Gastroesophageal sphincter (tissue), 4 donors: Measurements from ENCODE around the gene TSPEAR. TPM values are rescaled to one million over a fixed set of nuclear protein-coding genes. Genes with fewer than 3 reads are reported as not detected.
"Not testable (repeated sequence)": the region's sequence is repeated elsewhere in the genome, so short reads cannot be mapped to it uniquely, and the experiment has no call there.

ENCODE experiments used
- ATAC-seq: fragments of 150-250 bp; one replicate; pipeline ENCODE4 v1.9.1; 2016; ENCODE audit warnings: mild to moderate bottlenecking, moderate library complexity
- H3K27ac ChIP-seq, 4 donors: fragments of 200-600 bp; sonication (generic) in 3 of 4; 1 replicate in 3 of 4; 2 replicates in 1 of 4; pipeline ENCODE4 v1.5.1; 2016 to 2019
- H3K27me3 ChIP-seq: fragments of 200-600 bp; sonication (generic); one replicate; pipeline ENCODE4 v1.5.1; 2019
- H3K36me3 ChIP-seq, 2 donors: fragments of 200-600 bp; sonication (generic); one replicate each; pipeline ENCODE4 v1.5.1; 2019; ENCODE audit warnings: control low read depth in 1 of 2
- H3K4me1 ChIP-seq, 3 donors: fragments of 200-600 bp; sonication (generic); 1 replicate in 2 of 3; 2 replicates in 1 of 3; pipeline ENCODE4 v1.5.1; 2016 to 2019; ENCODE audit warnings: control low read depth in 2 of 3
- H3K4me3 ChIP-seq, 2 donors: fragments of 200-600 bp; sonication (generic); one replicate each; pipeline ENCODE4 v1.5.1; 2019; ENCODE audit warnings: mild to moderate bottlenecking in 1 of 2, moderate library complexity in 1 of 2
- H3K9me3 ChIP-seq, 3 donors: fragments of 200-600 bp; sonication (generic); one replicate each; pipeline ENCODE4 v1.5.1; 2017 to 2019; ENCODE audit warnings: control low read depth in 2 of 3
- CTCF ChIP-seq, 4 experiments: fragments of 200-600 bp in 2 of 4; fragments of 450-650 bp in 2 of 4; sonication (generic) in 1 of 4; IDR thresholded peaks; one replicate each; pipeline ENCODE4 v1.5.1; 2017 to 2019; ENCODE audit warnings: antibody characterized with exemption in 4 of 4, mild to moderate bottlenecking in 2 of 4, moderate library complexity in 2 of 4
- EP300 ChIP-seq: sonication (generic); formaldehyde crosslinking; IDR thresholded peaks from one replicate; pipeline ENCODE4 v1.6.1; 2017; ENCODE audit warnings: antibody characterized with exemption, mild to moderate bottlenecking
- POLR2A ChIP-seq, 2 donors: fragments of 450-650 bp; IDR thresholded peaks; one replicate each; pipeline ENCODE4 v1.6.1; 2017; ENCODE audit warnings: antibody characterized with exemption in 2 of 2, mild to moderate bottlenecking in 2 of 2, moderate library complexity in 1 of 2
- POLR2AphosphoS5 ChIP-seq: sonication (generic); formaldehyde crosslinking; IDR thresholded peaks from one replicate; pipeline ENCODE4 v1.6.1; 2017; ENCODE audit warnings: antibody characterized with exemption
- WGBS, 2 donors: methylation state at CpG; one replicate each; pipeline ENCODE4 v1.1.5; 2018; ENCODE audit warnings: low coverage in 1 of 2; 5-methylcytosine and 5-hydroxymethylcytosine counted together
- total RNA-seq, 4 donors: library from RNA; depleted of rRNA; stranded (reverse); fragments of >200 nt; gene quantifications; one replicate each; pipeline ENCODE4 v1.1.0, GENCODE V29; 2016

Gene TSPEAR
- total RNA-seq, 4 donors from 2014 or later = not detected

GRCh38 chr21:44479556-44480199 lies 231.7 kb downstream of the TSPEAR start:
- not testable (repeated sequence) for ATAC-seq, H3K4me1 ChIP-seq, H3K9me3 ChIP-seq, H3K4me3 ChIP-seq, H3K27ac ChIP-seq
- H3K36me3 ChIP-seq = peaks cover 0 to 16% of the 10 kb centered on the region in 2 donors
- H3K27me3 ChIP-seq = peaks cover 22% of the 10 kb centered on the region
- TF ChIP-seq CTCF (IDR thresholded peaks at IDR 0.05) = peak in 3 of 4 experiments; percentile 66 to 67 (median 66)
- 32 to 100% methylated on average over 1 to 14 of the region's 21 CpGs for WGBS, 2 donors

- Histone ChIP-seq H3K27me3 (peaks cover 21% of the 10 kb centered on the region), H3K36me3 (peaks cover 0 to 16% of the 10 kb centered on the region in 2 donors), H3K4me3 (no peak overlapping the region), H3K9me3 (no peaks in the 10 kb centered on the region), H3K4me1 (no peaks in the 10 kb centered on the region), H3K27ac (no peak overlapping the region)
- TF ChIP-seq POLR2A (IDR thresholded peaks at IDR 0.05) = no peak
- TF ChIP-seq EP300 = no peak
- no peak for TF ChIP-seq CTCF (IDR thresholded peaks at IDR 0.05)
- no peak for TF ChIP-seq POLR2AphosphoS5
- 65% methylated on average over 2 of the region's 5 CpGs; no CpG with 5 or more reads in 1 of the 2 donors for WGBS, 2 donors
- ATAC-seq = no peak
These were observed 232.6 kb downstream of the TSPEAR start for GRCh38 chr21:44478801-44479167.

- Histone ChIP-seq H3K4me1 (no peaks in the 10 kb centered on the region), H3K4me3 (no peak overlapping the region), H3K36me3 (peaks cover 0 to 16% of the 10 kb centered on the region in 2 donors), H3K9me3 (no peaks in the 10 kb centered on the region), H3K27me3 (peaks cover 16% of the 10 kb centered on the region), H3K27ac (no peak overlapping the region)
- no peak for ATAC-seq
- no peak for TF ChIP-seq EP300
- TF ChIP-seq POLR2AphosphoS5 = no peak
- no peak for TF ChIP-seq POLR2A (IDR thresholded peaks at IDR 0.05)
- TF ChIP-seq CTCF (IDR thresholded peaks at IDR 0.05) = no peak
- 48 to 58% methylated on average over 9 to 12 of the region's 16 CpGs for WGBS, 2 donors
These were observed 233.1 kb downstream of the TSPEAR start for GRCh38 chr21:44478124-44478800.

GRCh38 chr21:44477712-44478111 lies 233.7 kb downstream of the TSPEAR start:
- Histone ChIP-seq H3K36me3 (peaks cover 0 to 16% of the 10 kb centered on the region in 2 donors), H3K4me3 (no peak overlapping the region), H3K27me3 (peaks cover 11% of the 10 kb centered on the region), H3K27ac (no peak overlapping the region), H3K4me1 (no peaks in the 10 kb centered on the region), H3K9me3 (no peaks in the 10 kb centered on the region)
- ATAC-seq = no peak
- WGBS, 2 donors = 63 to 100% methylated on average over 1 to 2 of the region's 7 CpGs
- TF ChIP-seq CTCF (IDR thresholded peaks at IDR 0.05) (no peak), POLR2AphosphoS5 (no peak), POLR2A (IDR thresholded peaks at IDR 0.05) (no peak), EP300 (no peak)

GRCh38 chr21:44477131-44477530 lies 234.2 kb downstream of the TSPEAR start:
- no peak for TF ChIP-seq CTCF (IDR thresholded peaks at IDR 0.05)
- TF ChIP-seq EP300 = no peak
- TF ChIP-seq POLR2AphosphoS5 = no peak
- no peak for TF ChIP-seq POLR2A (IDR thresholded peaks at IDR 0.05)
- WGBS, 2 donors = 62 to 82% methylated on average over 3 to 4 of the region's 8 CpGs
- no peak for ATAC-seq
- H3K4me1 ChIP-seq = no peaks in the 10 kb centered on the region
- no peak overlapping the region for H3K4me3 ChIP-seq
- peaks cover 7% of the 10 kb centered on the region for H3K27me3 ChIP-seq
- H3K36me3 ChIP-seq = peaks cover 0 to 16% of the 10 kb centered on the region in 2 donors
- no peaks in the 10 kb centered on the region for H3K9me3 ChIP-seq
- H3K27ac ChIP-seq = no peak overlapping the region
